ENCODE data around the gene ASPHD1. TPM values are rescaled to one million over a fixed set of nuclear protein-coding genes. Genes with fewer than 3 reads are reported as not detected.

Gene ASPHD1
- total RNA-seq, 1 experiment from 2014 or later, result 5.7 TPM

DNA sequence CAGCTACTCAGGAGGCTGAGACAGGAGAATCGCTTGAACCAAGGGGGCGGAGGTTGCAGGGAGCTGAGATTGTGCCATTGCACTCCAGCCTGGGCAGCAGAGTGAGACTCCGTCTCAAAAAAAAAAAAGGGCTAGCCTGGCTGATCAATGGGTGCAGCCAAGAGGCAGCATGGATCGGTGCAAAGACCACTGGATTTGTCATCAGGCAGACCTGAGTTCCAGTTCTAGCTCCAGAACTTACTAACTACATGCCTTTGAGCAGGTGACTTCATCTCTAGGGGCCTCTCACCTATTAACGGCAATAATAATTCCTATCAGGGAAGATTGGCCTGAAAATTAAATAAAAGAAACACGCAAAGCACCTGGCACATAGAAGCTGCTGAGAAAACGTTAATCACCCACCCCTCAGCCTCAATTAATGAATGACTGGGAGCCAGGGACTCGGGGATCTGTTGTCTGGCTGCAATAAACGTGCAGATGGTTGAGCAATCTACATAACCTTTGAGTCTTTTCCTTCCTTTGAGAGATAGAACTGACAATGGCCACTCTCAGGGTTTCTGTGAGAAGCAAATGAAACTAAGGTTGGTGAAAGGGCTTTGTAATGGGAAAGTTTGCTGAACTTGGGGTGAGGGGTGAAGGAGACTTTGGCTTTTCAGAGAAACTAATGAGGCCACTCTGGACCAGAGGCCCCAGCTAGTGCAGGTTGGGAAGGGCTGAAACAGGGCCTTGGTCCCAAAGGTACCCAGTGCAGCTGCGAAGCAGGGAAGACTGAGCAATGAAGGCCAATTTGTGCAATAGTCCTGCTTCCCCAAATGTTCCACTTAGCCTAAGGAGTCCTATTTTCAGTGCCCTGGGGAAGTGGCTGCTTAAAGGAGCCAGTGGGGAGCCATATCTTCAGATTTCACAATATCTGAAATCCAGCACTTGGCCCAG, 8.5 kb upstream of the ASPHD1 start:
- no peak for DNase-seq (ENCODE audit: unreplicated experiment)
- no peak overlapping the region for H3K27ac Mint-ChIP-seq (ENCODE audit: low read depth, unreplicated experiment)
- no TSS peak for BruUV-seq (replicated peaks)
- TF ChIP-seq, protein P1, sequence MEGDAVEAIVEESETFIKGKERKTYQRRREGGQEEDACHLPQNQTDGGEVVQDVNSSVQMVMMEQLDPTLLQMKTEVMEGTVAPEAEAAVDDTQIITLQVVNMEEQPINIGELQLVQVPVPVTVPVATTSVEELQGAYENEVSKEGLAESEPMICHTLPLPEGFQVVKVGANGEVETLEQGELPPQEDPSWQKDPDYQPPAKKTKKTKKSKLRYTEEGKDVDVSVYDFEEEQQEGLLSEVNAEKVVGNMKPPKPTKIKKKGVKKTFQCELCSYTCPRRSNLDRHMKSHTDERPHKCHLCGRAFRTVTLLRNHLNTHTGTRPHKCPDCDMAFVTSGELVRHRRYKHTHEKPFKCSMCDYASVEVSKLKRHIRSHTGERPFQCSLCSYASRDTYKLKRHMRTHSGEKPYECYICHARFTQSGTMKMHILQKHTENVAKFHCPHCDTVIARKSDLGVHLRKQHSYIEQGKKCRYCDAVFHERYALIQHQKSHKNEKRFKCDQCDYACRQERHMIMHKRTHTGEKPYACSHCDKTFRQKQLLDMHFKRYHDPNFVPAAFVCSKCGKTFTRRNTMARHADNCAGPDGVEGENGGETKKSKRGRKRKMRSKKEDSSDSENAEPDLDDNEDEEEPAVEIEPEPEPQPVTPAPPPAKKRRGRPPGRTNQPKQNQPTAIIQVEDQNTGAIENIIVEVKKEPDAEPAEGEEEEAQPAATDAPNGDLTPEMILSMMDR (IDR thresholded peaks at IDR 0.05; ENCODE audit: unreplicated experiment), result no peak
- no peaks in the 10 kb centered on the region for H3K9me3 Mint-ChIP-seq (ENCODE audit: unreplicated experiment)
- H3K4me1 Mint-ChIP-seq (ENCODE audit: insufficient read depth, unreplicated experiment), result no peaks in the 10 kb centered on the region
- no peaks in the 10 kb centered on the region for H3K36me3 Mint-ChIP-seq (ENCODE audit: insufficient read depth, unreplicated experiment)
- peaks cover 1% of the 10 kb centered on the region for H3K27me3 Mint-ChIP-seq (ENCODE audit: insufficient read depth, unreplicated experiment)
- ChIA-PET CTCF (no interaction called here), POLR2A (interaction anchor here (0.6 kb wide), 1 partner anchor 19 kb away, joined by 3 read pairs; no protein-coding TSS in a partner anchor)
- intact Hi-C loops (cut with micrococcal nuclease), result no loop called here
- no peak overlapping the region for H3K4me3 Mint-ChIP-seq (ENCODE audit: unreplicated experiment)

GRCh38 chr16:29892458-29892813, 7.9 kb upstream of the ASPHD1 start:
- no TSS peak for BruUV-seq (replicated peaks)
- Mint-ChIP-seq H3K4me3 (ENCODE audit: unreplicated experiment) (no peak overlapping the region), H3K27me3 (ENCODE audit: insufficient read depth, unreplicated experiment) (peaks cover 8% of the 10 kb centered on the region), H3K4me1 (ENCODE audit: insufficient read depth, unreplicated experiment) (no peaks in the 10 kb centered on the region), H3K27ac (ENCODE audit: low read depth, unreplicated experiment) (no peak overlapping the region), H3K9me3 (ENCODE audit: unreplicated experiment) (no peaks in the 10 kb centered on the region), H3K36me3 (ENCODE audit: insufficient read depth, unreplicated experiment) (no peaks in the 10 kb centered on the region)
- CTCF ChIA-PET, result no interaction called here
- intact Hi-C loops (cut with micrococcal nuclease), result no loop called here
- TF ChIP-seq, protein P1 (IDR thresholded peaks at IDR 0.05; ENCODE audit: unreplicated experiment), result no peak
- POLR2A ChIA-PET, result no interaction called here
- no peak for DNase-seq (ENCODE audit: unreplicated experiment)

DNA sequence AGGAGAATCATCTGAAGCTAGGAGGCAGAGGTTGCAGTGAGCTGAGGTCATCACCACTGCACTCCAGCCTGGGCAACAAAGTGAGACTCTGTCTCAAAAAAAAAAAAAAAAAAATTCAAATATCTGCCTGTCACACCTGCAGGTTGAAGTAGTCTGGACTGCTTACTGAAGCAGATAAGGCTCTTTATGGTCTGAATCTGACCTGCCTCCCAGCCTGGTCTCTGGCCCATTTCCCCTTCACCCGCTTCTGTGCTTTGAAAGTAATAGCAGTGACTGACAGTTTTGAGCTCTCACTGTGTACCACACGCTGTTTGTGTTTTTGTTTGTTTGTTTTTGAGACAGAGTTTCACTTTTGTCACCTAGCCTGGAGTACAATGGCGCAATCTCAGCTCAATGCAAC, 6.7 kb upstream of the ASPHD1 start:
- no peak overlapping the region for H3K27ac Mint-ChIP-seq (ENCODE audit: low read depth, unreplicated experiment)
- POLR2A ChIA-PET, result interaction anchor here (0.7 kb wide), 2 partner anchors 9 to 23 kb away, joined by 4 to 5 read pairs; no protein-coding TSS in a partner anchor
- no peaks in the 10 kb centered on the region for H3K4me1 Mint-ChIP-seq (ENCODE audit: insufficient read depth, unreplicated experiment)
- no peak overlapping the region for H3K4me3 Mint-ChIP-seq (ENCODE audit: unreplicated experiment)
- H3K9me3 Mint-ChIP-seq (ENCODE audit: unreplicated experiment), result no peaks in the 10 kb centered on the region
- H3K27me3 Mint-ChIP-seq (ENCODE audit: insufficient read depth, unreplicated experiment), result peaks cover 19% of the 10 kb centered on the region
- intact Hi-C loops (cut with micrococcal nuclease), result no loop called here
- no peak for DNase-seq (ENCODE audit: unreplicated experiment)
- TF ChIP-seq, protein P1 (IDR thresholded peaks at IDR 0.05; ENCODE audit: unreplicated experiment), result no peak
- H3K36me3 Mint-ChIP-seq (ENCODE audit: insufficient read depth, unreplicated experiment), result no peaks in the 10 kb centered on the region
- no TSS peak for BruUV-seq (replicated peaks)
- CTCF ChIA-PET, result interaction anchor here (0.6 kb wide), 1 partner anchor 27 kb away, joined by 3 read pairs; no protein-coding TSS in a partner anchor

- Mint-ChIP-seq H3K27ac (ENCODE audit: low read depth, unreplicated experiment) (no peak overlapping the region), H3K9me3 (ENCODE audit: unreplicated experiment) (no peaks in the 10 kb centered on the region), H3K36me3 (ENCODE audit: insufficient read depth, unreplicated experiment) (no peaks in the 10 kb centered on the region), H3K27me3 (ENCODE audit: insufficient read depth, unreplicated experiment) (peaks cover 27% of the 10 kb centered on the region), H3K4me3 (ENCODE audit: unreplicated experiment) (no peak overlapping the region), H3K4me1 (ENCODE audit: insufficient read depth, unreplicated experiment) (no peaks in the 10 kb centered on the region)
- no peak for DNase-seq (ENCODE audit: unreplicated experiment)
- intact Hi-C loops (cut with micrococcal nuclease), result no loop called here
- CTCF ChIA-PET, result interaction anchor here (0.5 kb wide), 1 partner anchor 143 kb away, joined by 3 read pairs; no protein-coding TSS in a partner anchor
- TF ChIP-seq, protein P1 (IDR thresholded peaks at IDR 0.05; ENCODE audit: unreplicated experiment), result no peak
- BruUV-seq (replicated peaks), result no TSS peak
- POLR2A ChIA-PET, result interaction anchor here (0.7 kb wide), 1 partner anchor 10 kb away, joined by 4 read pairs; no protein-coding TSS in a partner anchor
Observed at GRCh38 chr16:29894352-29894751, 5.9 kb upstream of the ASPHD1 start.
